ENCODE measurements around the gene PTPN13.
"Not testable (repeated sequence)": the region's sequence is repeated elsewhere in the genome, so short reads cannot be mapped to it uniquely, and the experiment has no call there.

The PTPN13 gene

DNA sequence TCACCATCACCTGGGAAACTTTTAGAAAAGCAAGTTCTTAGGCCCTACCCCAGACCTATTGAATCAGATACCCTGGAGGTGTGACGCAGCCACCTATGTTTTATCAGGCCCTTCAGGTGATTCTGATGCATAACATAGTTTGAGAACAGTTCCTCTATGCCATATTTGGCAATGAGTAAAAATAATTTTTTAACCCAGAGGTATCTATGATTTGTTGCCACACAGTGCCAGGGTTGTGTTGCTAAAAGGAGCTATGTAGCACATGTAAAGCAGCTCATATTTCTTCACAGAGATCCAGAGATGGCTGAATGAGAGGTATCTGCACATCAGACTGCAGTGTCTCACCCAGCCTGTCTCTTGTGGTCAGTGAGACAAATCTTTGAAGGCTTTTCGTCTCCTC, 85.3 kb downstream of the PTPN13 start:
- Histone ChIP-seq H3K27me3 (ENCODE audit: insufficient read depth, low read length) (no peaks in the 10 kb centered on the region), H3K36me3 (ENCODE audit: insufficient read depth, low read length) (peaks cover 15% of the 10 kb centered on the region; the same call in 1 of the 2 replicates), H3K4me1 (ENCODE audit: insufficient read depth, low read length) (no peaks in the 10 kb centered on the region), H3K27ac (ENCODE audit: low read depth, low read length) (no peak overlapping the region), H3K9ac (ENCODE audit: low read depth, low read length) (no peak overlapping the region), H3K9me3 (ENCODE audit: insufficient read depth, low read depth, low read length) (no peaks in the 10 kb centered on the region), H3K4me3 (ENCODE audit: low read length) (no peak overlapping the region)
- 85% methylated on average over 2 of the region's 2 CpGs for WGBS

DNA sequence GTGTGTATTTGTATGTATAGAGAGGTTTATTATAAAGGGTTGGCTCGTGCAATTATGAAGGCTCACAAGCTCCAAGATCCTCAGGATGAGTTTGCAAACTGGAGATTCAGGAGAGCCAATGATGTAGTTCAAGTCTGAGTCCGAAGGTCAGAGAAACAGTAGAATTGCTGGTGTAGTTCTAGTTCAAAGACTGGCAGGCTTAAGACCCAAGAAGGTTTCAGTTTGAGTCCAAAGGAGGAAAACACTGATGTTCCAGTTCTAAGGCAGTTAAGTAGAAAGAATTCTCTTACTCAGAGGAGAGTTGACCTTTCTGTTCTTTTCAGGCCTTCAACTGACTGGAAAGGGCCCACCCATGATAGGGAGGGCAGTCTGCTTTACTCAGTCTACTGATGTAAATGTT, 89.1 kb downstream of the PTPN13 start:
- Histone ChIP-seq H3K9ac (ENCODE audit: low read depth, low read length) (no peak overlapping the region), H3K27ac (ENCODE audit: low read depth, low read length) (no peak overlapping the region), H3K9me3 (ENCODE audit: insufficient read depth, low read depth, low read length) (no peaks in the 10 kb centered on the region), H3K4me1 (ENCODE audit: insufficient read depth, low read length) (no peaks in the 10 kb centered on the region), H3K27me3 (ENCODE audit: insufficient read depth, low read length) (no peaks in the 10 kb centered on the region), H3K36me3 (ENCODE audit: insufficient read depth, low read length) (peaks cover 10% of the 10 kb centered on the region; the same call in 1 of the 2 replicates), H3K4me3 (ENCODE audit: low read length) (no peak overlapping the region)
- 86% methylated on average over 2 of the region's 2 CpGs for WGBS

DNA sequence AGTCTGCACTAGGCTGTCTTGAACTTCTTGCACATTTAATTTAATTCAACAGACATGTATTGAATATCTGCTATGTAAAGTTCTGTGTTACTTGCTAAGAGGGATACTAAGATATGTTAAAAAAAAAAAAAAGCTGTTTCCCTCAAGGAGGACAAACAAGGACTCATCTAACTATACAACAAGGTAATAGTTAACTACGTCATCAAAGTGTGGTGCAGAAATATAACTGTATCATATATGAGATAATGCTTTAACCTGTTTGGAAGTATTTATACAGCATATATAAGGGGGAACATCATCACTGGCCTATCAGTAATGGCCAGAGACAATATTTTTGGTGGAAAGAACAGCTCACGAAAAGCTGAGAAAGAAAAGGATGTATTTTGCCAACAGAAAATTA, 89.9 kb downstream of the PTPN13 start:
- Histone ChIP-seq H3K9me3 (ENCODE audit: insufficient read depth, low read depth, low read length) (no peaks in the 10 kb centered on the region), H3K4me1 (ENCODE audit: insufficient read depth, low read length) (no peaks in the 10 kb centered on the region), H3K4me3 (ENCODE audit: low read length) (no peak overlapping the region), H3K36me3 (ENCODE audit: insufficient read depth, low read length) (peaks cover 18% of the 10 kb centered on the region; the same call in 1 of the 2 replicates), H3K9ac (ENCODE audit: low read depth, low read length) (no peak overlapping the region), H3K27me3 (ENCODE audit: insufficient read depth, low read length) (no peaks in the 10 kb centered on the region), H3K27ac (ENCODE audit: low read depth, low read length) (no peak overlapping the region)
- 94% methylated on average over 1 of the region's 2 CpGs for WGBS

DNA sequence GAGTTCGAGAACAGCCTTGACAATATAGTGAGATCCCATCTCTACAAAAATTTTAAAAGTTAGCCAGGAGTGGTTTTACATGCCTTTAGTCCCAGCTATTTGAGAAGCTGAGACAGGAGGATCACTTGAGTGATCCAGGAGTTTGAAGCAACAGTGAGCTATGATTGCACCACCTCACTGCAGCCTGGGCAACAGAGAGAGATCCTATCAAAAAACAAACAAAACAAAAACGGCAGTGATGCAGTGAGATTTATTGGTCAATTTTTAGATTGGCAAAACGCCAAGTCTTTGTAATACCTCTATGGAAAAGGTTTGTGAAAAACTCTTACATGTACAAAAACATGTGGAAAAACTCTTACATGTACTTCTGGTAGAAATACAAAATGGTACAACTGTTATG, 91.3 kb downstream of the PTPN13 start:
- peaks cover 29% of the 10 kb centered on the region; the same call in 1 of the 2 replicates for H3K36me3 ChIP-seq (ENCODE audit: insufficient read depth, low read length)
- 84% methylated on average over 3 of the region's 3 CpGs for WGBS
- no peak overlapping the region for H3K4me3 ChIP-seq (ENCODE audit: low read length)
- no peaks in the 10 kb centered on the region for H3K4me1 ChIP-seq (ENCODE audit: insufficient read depth, low read length)
- H3K9ac ChIP-seq (ENCODE audit: low read depth, low read length) = no peak overlapping the region
- H3K9me3 ChIP-seq (ENCODE audit: insufficient read depth, low read depth, low read length) = no peaks in the 10 kb centered on the region
- no peak overlapping the region for H3K27ac ChIP-seq (ENCODE audit: low read depth, low read length)
- no peaks in the 10 kb centered on the region for H3K27me3 ChIP-seq (ENCODE audit: insufficient read depth, low read length)

DNA sequence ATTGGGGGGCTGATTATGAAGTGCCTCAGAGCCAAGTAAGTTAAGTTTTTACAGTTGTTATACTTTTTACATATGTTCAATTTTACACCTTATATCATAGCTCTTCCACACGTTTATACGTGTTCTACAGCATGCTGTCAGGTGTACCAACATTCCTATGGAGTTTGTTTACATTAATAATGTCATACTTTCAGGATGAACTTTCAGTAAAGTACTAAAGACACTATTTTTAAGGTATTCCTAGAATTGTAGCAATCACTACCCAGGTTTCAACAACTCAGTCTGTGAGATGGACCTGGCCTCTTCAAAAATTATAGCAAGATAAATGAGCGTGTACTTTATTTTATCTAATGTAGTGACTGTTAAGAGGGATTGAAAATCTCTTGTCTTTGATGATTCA, 92.6 kb downstream of the PTPN13 start:
- 78% methylated on average over 3 of the region's 3 CpGs for WGBS
- Histone ChIP-seq H3K4me3 (ENCODE audit: low read length) (no peak overlapping the region), H3K4me1 (ENCODE audit: insufficient read depth, low read length) (no peaks in the 10 kb centered on the region), H3K27me3 (ENCODE audit: insufficient read depth, low read length) (no peaks in the 10 kb centered on the region), H3K9me3 (ENCODE audit: insufficient read depth, low read depth, low read length) (no peaks in the 10 kb centered on the region), H3K36me3 (ENCODE audit: insufficient read depth, low read length) (peaks cover 29% of the 10 kb centered on the region; the same call in 1 of the 2 replicates), H3K27ac (ENCODE audit: low read depth, low read length) (no peak overlapping the region), H3K9ac (ENCODE audit: low read depth, low read length) (no peak overlapping the region)

DNA sequence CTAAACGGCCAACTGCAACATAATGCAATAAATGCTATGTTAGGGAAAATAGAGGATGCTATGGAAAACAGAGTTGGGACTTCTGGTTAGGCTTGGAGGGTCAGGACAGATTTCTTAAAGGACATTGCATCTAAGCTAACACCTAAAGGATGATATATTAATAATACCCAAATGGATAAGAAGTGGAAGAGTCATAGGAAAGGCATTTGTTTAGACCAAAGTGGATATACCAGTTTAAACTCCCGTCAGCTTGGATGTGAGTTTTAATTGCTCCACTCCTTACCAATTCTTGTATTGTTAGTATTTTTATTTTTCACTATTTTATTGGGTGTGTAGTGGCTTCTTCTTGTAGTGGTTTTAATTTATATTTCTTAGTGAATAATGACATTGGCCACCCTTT, 93.9 kb downstream of the PTPN13 start:
- 92% methylated on average over 2 of the region's 2 CpGs for WGBS

DNA sequence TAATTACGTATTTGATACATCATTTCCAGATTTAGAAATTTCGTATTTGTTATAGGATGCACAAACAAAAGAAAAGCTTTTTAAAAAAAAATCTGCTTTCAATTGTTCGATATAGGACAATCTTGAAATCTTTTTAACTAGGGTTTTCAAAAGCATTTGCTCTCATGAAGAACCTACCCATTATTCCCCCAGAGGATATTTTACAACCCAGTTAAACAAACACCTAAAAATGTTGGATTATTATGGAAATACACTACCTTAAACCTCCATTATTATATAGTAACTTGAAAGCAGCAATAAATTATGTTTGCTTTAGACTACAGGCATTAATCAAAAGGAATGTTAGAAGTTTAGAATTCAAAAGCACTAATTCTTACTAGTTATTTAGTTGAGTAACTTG, 110.5 kb downstream of the PTPN13 start:
- Histone ChIP-seq H3K9me3 (ENCODE audit: insufficient read depth, low read depth, low read length) (no peaks in the 10 kb centered on the region), H3K27me3 (ENCODE audit: insufficient read depth, low read length) (no peaks in the 10 kb centered on the region), H3K9ac (ENCODE audit: low read depth, low read length) (no peak overlapping the region), H3K4me1 (ENCODE audit: insufficient read depth, low read length) (no peaks in the 10 kb centered on the region), H3K36me3 (ENCODE audit: insufficient read depth, low read length) (peaks cover 12% of the 10 kb centered on the region; the same call in 1 of the 2 replicates), H3K27ac (ENCODE audit: low read depth, low read length) (no peak overlapping the region), H3K4me3 (ENCODE audit: low read length) (no peak overlapping the region)
- 96% methylated on average over 2 of the region's 3 CpGs for WGBS

More for the DNA sequence above, 93.9 kb downstream of the PTPN13 start:
- Histone ChIP-seq H3K4me3 (ENCODE audit: low read length) (no peak overlapping the region), H3K9ac (ENCODE audit: low read depth, low read length) (no peak overlapping the region), H3K27ac (ENCODE audit: low read depth, low read length) (no peak overlapping the region), H3K4me1 (ENCODE audit: insufficient read depth, low read length) (no peaks in the 10 kb centered on the region), H3K27me3 (ENCODE audit: insufficient read depth, low read length) (no peaks in the 10 kb centered on the region), H3K9me3 (ENCODE audit: insufficient read depth, low read depth, low read length) (no peaks in the 10 kb centered on the region), H3K36me3 (ENCODE audit: insufficient read depth, low read length) (peaks cover 29% of the 10 kb centered on the region; the same call in 1 of the 2 replicates)

DNA sequence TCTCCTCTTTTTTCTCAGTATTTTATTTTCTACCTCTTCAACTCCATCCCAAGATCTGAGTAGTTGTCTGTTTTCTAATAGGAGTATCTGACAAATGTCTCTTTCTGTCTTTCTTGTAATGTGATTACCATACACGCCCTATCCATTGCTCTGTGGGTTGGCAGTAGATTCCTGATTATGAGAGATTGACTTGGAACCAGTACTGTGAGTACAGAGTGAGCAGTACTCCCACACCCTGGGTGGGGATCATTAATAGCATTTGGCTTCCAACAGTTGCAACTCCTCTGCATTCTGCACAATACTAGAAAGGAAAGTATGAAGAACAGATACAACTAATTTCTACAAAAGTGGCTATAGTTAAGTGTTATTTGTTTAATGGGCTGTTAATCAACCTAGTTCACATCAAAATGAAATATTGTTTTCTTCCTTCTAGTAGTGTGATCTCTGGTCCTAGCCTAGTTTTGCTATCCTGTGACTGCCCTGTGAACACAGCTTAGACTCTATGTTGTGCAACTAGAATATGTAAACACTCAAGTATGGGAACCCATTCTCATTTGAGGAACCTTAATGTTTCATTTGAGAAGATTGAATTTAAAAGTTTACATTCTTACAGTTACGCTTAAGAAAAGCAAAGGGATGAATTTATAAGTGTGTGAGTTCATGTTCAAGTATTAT, 112.9 kb downstream of the PTPN13 start:
- H3K9me3 ChIP-seq (ENCODE audit: insufficient read depth, low read depth, low read length) = no peaks in the 10 kb centered on the region
- H3K4me3 ChIP-seq (ENCODE audit: low read length) = no peak overlapping the region
- H3K9ac ChIP-seq (ENCODE audit: low read depth, low read length) = no peak overlapping the region
- peaks cover 8% of the 10 kb centered on the region; the same call in 1 of the 2 replicates for H3K36me3 ChIP-seq (ENCODE audit: insufficient read depth, low read length)
- no peaks in the 10 kb centered on the region for H3K27me3 ChIP-seq (ENCODE audit: insufficient read depth, low read length)
- 100% methylated on average over 2 of the region's 2 CpGs for WGBS
- no peak overlapping the region for H3K27ac ChIP-seq (ENCODE audit: low read depth, low read length)
- H3K4me1 ChIP-seq (ENCODE audit: insufficient read depth, low read length) = no peaks in the 10 kb centered on the region

DNA sequence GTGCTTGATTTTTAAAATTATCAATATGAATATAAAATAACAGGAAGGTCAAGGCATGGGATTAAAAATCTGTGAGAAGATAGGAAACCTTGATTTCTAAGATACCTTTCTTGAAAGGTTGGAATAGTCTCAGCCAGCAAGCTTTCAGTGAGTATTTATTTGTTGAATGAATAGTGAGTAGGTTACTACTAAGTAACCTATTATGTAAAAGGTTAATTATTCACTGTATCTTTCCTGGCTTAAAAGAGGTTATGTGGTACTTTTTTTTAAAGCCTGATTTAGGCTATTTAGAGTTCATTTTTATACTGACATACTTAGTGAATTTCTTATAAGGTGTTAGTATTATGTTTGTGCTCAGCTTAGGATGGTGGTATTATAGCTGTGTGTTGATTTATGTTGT, 123.5 kb downstream of the PTPN13 start:
- Histone ChIP-seq H3K27ac (ENCODE audit: low read depth, low read length) (no peak overlapping the region), H3K9ac (ENCODE audit: low read depth, low read length) (no peak overlapping the region), H3K4me3 (ENCODE audit: low read length) (no peak overlapping the region), H3K36me3 (ENCODE audit: insufficient read depth, low read length) (peaks cover 59% of the 10 kb centered on the region), H3K4me1 (ENCODE audit: insufficient read depth, low read length) (no peaks in the 10 kb centered on the region), H3K9me3 (ENCODE audit: insufficient read depth, low read depth, low read length) (peaks cover 8% of the 10 kb centered on the region), H3K27me3 (ENCODE audit: insufficient read depth, low read length) (no peaks in the 10 kb centered on the region)

DNA sequence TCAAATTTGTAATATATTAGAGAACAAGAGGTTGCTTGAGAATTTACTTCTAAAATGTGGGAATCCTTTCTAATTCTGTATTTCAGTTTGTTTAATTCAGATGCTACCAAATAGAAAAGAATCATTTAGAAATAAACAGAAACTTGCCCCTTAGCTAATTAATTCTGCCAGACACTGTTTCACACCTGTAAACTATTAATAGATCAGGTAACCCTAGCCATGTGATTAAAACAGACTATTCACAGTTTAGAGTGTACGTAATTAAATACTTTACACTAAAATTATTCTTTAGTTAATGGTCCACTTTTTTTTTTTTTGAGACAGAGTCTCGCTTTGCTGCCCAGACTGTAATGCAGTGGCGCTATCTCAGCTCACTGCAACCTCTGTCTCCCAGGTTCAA, 124.0 kb downstream of the PTPN13 start:
- H3K27ac ChIP-seq (ENCODE audit: low read depth, low read length) = no peak overlapping the region
- no peak overlapping the region for H3K9ac ChIP-seq (ENCODE audit: low read depth, low read length)
- no peaks in the 10 kb centered on the region for H3K27me3 ChIP-seq (ENCODE audit: insufficient read depth, low read length)
- no peak overlapping the region for H3K4me3 ChIP-seq (ENCODE audit: low read length)
- peaks cover 13% of the 10 kb centered on the region for H3K9me3 ChIP-seq (ENCODE audit: insufficient read depth, low read depth, low read length)
- no peaks in the 10 kb centered on the region for H3K4me1 ChIP-seq (ENCODE audit: insufficient read depth, low read length)
- 96% methylated on average over 3 of the region's 3 CpGs for WGBS
- peaks cover 64% of the 10 kb centered on the region for H3K36me3 ChIP-seq (ENCODE audit: insufficient read depth, low read length)

DNA sequence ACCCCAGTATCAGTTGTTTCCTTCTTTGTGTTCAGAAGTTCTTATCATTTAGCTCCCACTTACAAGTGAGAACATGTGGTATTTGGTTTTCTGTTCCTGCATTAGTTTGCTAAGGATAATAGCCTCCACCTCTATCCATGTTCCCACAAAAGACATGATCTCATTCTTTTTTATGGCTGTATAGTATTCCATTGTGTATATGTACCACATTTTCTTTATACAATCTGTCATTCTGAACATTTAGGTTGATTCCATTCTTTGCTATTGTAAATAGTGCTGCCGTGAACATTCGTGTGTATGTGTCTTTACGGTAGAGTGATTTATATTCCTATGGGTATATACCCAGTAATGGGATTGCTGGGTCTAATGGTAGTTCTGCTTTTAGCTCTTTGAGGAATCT, 125.0 kb downstream of the PTPN13 start:
- peaks cover 74% of the 10 kb centered on the region for H3K36me3 ChIP-seq (ENCODE audit: insufficient read depth, low read length)
- not testable (repeated sequence) for H3K27me3 ChIP-seq (ENCODE audit: insufficient read depth, low read length); H3K27ac ChIP-seq (ENCODE audit: low read depth, low read length); H3K9ac ChIP-seq (ENCODE audit: low read depth, low read length); H3K4me1 ChIP-seq (ENCODE audit: insufficient read depth, low read length); H3K4me3 ChIP-seq (ENCODE audit: low read length)
- WGBS = 96% methylated on average over 3 of the region's 3 CpGs
- H3K9me3 ChIP-seq (ENCODE audit: insufficient read depth, low read depth, low read length) = peaks cover 17% of the 10 kb centered on the region
